ENCODE data around the gene COLEC12. TPM values are rescaled to one million over a fixed set of nuclear protein-coding genes. Genes with fewer than 3 reads are reported as not detected.

COLEC12 gene
- total RNA-seq, 1 experiment from 2014 or later: not detected

DNA sequence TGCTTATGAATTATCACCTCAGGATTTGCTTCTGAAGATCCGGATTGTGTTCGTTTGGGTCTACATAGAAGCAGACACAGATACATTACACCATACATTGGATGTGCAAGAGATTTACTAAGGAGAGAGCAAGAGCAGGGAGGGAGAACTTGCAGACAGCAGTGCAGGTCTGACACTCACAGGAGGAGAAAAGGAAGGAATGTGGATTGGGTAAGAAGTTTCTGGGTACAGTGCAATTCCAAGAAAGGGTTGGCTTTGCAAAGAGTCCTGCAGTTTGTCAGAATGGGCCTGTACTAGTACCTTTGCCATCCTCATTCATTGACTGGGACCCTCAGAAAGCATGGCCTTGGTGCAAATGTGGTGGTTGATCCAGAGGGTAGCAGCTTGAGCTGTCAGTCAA, 227.9 kb downstream of the COLEC12 start:
- Histone ChIP-seq H3K79me2 (ENCODE audit: insufficient read depth, low read length) (no peaks in the 10 kb centered on the region), H3K9me3 (ENCODE audit: control insufficient read depth in 1 of 2, insufficient read depth in 1 of 2, low read depth in 1 of 2, low read length in 2 of 2) (no peaks in the 10 kb centered on the region), H4K20me1 (ENCODE audit: insufficient read depth) (no peaks in the 10 kb centered on the region), H3K4me2 (ENCODE audit: low read length) (no peak overlapping the region), H3K27ac (ENCODE audit: low read depth, low read length) (no peak overlapping the region), H3K36me3 (ENCODE audit: control insufficient read depth in 1 of 2, insufficient read depth in 2 of 2, low read length in 2 of 2) (no peaks in the 10 kb centered on the region), H3K9ac (ENCODE audit: low read length) (no peak overlapping the region), H3K27me3 (ENCODE audit: insufficient read depth, low read length) (no peaks in the 10 kb centered on the region), H3K4me1 (ENCODE audit: control insufficient read depth in 1 of 2, insufficient read depth in 2 of 2, low read length in 2 of 2) (peaks cover 0 to 3% of the 10 kb centered on the region in 2 experiments; a peak in 1 of 4 replicates), H2AFZ (ENCODE audit: low read depth, low read length, poor library complexity, severe bottlenecking) (no peak overlapping the region), H3K9me2 (ENCODE audit: insufficient read depth) (no peaks in the 10 kb centered on the region), H3K4me3 (replicated peaks in 1 of 2; ENCODE audit: low read depth in 1 of 2, low read length in 2 of 2) (no peak overlapping the region)
- BruUV-seq (replicated peaks): no TSS peak
- ChIA-PET RAD21 (ENCODE audit: low non-redundant PET in 1 of 2, low total read pairs in 2 of 2, uncharacterized antibody in 2 of 2, unreplicated experiment in 2 of 2) (no interaction called here), POLR2A (no interaction called here), CTCF (no interaction called here)
- DNase-seq (ENCODE audit: low read depth, low spot score) (no peak), ATAC-seq (no peak)
- no peak for TF ChIP-seq POLR2A (IDR thresholded peaks at IDR 0.05; ENCODE audit: borderline replicate concordance, extremely low read depth, insufficient read depth, insufficient read length)
- no peak for TF ChIP-seq ZBTB33 (IDR thresholded peaks at IDR 0.05; ENCODE audit: extremely low read depth, insufficient replicate concordance, low read length)
- no peak for TF ChIP-seq SRF (IDR thresholded peaks at IDR 0.05; ENCODE audit: low read depth)
- no peak for TF ChIP-seq YY1 (IDR thresholded peaks at IDR 0.05; ENCODE audit: extremely low read depth, insufficient replicate concordance, low read depth, low read length)
- no peak for TF ChIP-seq CEBPB (IDR thresholded peaks at IDR 0.05; ENCODE audit: low read depth)
- TF ChIP-seq POLR2AphosphoS5 (IDR thresholded peaks at IDR 0.05; ENCODE audit: low read depth, low read length): no peak
- no peak for TF ChIP-seq EGR1 (IDR thresholded peaks at IDR 0.05; ENCODE audit: low read depth)
- TF ChIP-seq FOSL1 (IDR thresholded peaks at IDR 0.05; ENCODE audit: low read depth): no peak
- TF ChIP-seq ZNF274 (IDR thresholded peaks at IDR 0.05; ENCODE audit: low read depth, low read length): no peak
- no peak for TF ChIP-seq ZFX (IDR thresholded peaks at IDR 0.05)
- TF ChIP-seq SIN3A (IDR thresholded peaks at IDR 0.05; ENCODE audit: low read depth): no peak
- TF ChIP-seq EZH2 (IDR thresholded peaks at IDR 0.05): no peak
- TF ChIP-seq, protein P1, sequence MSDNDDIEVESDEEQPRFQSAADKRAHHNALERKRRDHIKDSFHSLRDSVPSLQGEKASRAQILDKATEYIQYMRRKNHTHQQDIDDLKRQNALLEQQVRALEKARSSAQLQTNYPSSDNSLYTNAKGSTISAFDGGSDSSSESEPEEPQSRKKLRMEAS (IDR thresholded peaks at IDR 0.05): no peak
- TF ChIP-seq JUND (IDR thresholded peaks at IDR 0.05): no peak
- intact Hi-C loops (cut with micrococcal nuclease): no loop called here

Measured in HCT116 (cell line).